Measurements from ENCODE around the gene PDGFRB. TPM values are rescaled to one million over a fixed set of nuclear protein-coding genes. Genes with fewer than 3 reads are reported as not detected.

The PDGFRB gene
- total and polyA plus RNA-seq, 9 of the 15 experiments (the other 6 are each of a cell fraction or from before 2014, with no cell fraction given): 0.01 to 1.5 (median 0.09) TPM; not detected in 3

DNA sequence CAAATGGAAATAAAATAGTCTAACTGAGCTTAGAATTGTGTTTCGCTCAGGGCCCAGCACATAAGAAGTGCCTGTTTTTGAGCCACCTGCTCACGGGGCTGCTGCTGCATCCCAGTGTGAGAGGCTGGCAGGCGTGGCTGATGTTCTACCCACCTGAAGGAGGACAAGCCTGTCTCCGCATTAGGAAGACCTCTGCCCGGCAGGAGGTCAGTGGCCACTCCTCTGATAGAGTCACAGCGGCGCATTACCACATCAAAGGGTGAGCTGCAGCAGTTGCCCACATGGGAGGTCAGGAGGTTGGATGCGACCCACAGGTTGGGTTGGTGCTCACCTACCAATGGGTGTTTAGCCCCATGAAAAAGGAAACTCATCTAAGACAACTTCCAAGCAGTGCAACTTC, 30.5 kb upstream of the PDGFRB start:
- ATAC-seq: no peak
- in situ Hi-C loops (cut with MboI): no loop called here

DNA sequence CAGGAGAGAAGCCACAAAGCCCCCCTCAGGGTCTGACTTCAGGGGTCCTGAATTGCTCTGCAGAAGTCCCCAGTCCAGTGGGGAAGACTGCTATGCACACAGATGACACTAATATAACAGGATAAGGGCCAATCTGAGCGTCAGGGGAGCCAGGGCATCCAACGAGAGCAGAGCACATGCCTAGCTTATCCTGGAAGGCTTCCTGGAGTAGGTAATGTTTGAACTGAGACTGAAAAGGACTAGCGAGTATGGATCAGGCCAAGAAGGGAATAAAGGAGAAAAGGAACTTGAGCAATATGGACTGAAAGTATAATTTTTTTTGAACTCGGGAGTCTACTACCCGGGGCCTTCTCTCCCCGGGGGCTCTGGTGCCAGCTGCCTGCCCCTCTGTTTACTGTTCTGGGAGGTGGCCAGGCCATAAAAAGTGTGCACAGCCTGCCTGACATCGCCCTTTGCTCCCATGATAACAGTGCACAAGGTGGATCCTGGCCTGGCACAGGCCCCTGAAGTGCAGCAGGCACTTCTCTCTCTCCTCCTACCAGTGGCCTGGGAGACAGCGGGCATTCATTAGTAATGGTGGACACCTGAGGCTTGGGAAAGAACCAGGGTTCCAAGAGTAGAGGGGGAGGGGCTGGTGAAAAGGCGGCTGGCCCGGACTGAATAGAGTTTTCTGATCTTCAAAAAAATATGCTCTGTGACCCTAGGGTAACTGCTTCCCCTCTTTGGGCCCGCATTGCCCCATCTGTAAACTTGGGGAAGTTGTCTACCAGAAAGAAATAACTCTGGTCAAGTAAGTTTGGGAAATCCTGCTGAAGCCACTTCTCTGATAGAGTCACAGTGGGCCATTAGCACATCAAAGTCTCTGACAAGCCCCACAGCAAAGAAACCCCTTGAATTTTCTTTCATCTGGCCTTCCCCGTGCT, 29.6 kb upstream of the PDGFRB start:
- DNase-seq (ENCODE audit: extremely low read depth in 1 of 4, low spot score in 3 of 4) (no peak), FAIRE-seq (no peak), ATAC-seq (no peak)
- Histone ChIP-seq H4K20me1 (replicated peaks; ENCODE audit: control insufficient read depth, insufficient read depth, low read length) (0 out of 2 replicates have a peak, but pooled peaks cover 3% of the 10 kb centered on the region), H3K27me3 (ENCODE audit: control insufficient read depth in 2 of 2, insufficient read depth in 2 of 2, low read length in 2 of 2) (peaks cover 20 to 79% of the 10 kb centered on the region in 2 experiments), H3K9me1 (ENCODE audit: control insufficient read depth, insufficient read depth, low read length) (no peaks in the 10 kb centered on the region), H3K9me3 (replicated peaks; ENCODE audit: control insufficient read depth, insufficient read depth, low read depth, low read length) (no peaks in the 10 kb centered on the region), H3K36me3 (ENCODE audit: control insufficient read depth, insufficient read depth, low read length) (no peaks in the 10 kb centered on the region), H3K9ac (ENCODE audit: insufficient read depth in 1 of 2, low read depth in 2 of 2, low read length in 2 of 2) (no peak overlapping the region), H3K4me3 (no peak overlapping the region), H2AFZ (ENCODE audit: low read depth, low read length) (no peak overlapping the region), H3K4me1 (replicated peaks in 1 of 2; ENCODE audit: control insufficient read depth in 2 of 2, insufficient read depth in 2 of 2, low read length in 2 of 2) (peaks cover 0 to 10% of the 10 kb centered on the region in 2 experiments; a peak in 2 of 5 replicates), H3K79me2 (ENCODE audit: control insufficient read depth, insufficient read depth, low read length) (no peaks in the 10 kb centered on the region), H3K4me2 (ENCODE audit: insufficient read depth, low read length) (no peak overlapping the region), H3K27ac (ENCODE audit: extremely low read depth, low read depth, low read length) (no peak overlapping the region)
- WGBS (ENCODE audit: insufficient coverage, low coverage, missing lambda C conversion rate): 9% methylated on average over 12 of the region's 12 CpGs
- in situ Hi-C loops (cut with MboI): no loop called here
- BruUV-seq (replicated peaks): no TSS peak
- intact Hi-C loops (cut with micrococcal nuclease): no loop called here
- TF ChIP-seq ZFP36 (IDR thresholded peaks at IDR 0.05; ENCODE audit: low read depth, low read length, partially characterized antibody) (peak; percentile 76), PCBP1 (IDR thresholded peaks at IDR 0.05; ENCODE audit: low read depth, low read length, poor library complexity, severe bottlenecking) (no peak), ZNF146 (CRISPR knock-in tag; IDR thresholded peaks at IDR 0.05; ENCODE audit: unreplicated experiment) (no peak), ZSCAN32 (CRISPR knock-in tag; IDR thresholded peaks at IDR 0.05) (no peak), CBFB (CRISPR knock-in tag; IDR thresholded peaks at IDR 0.05) (no peak), MEF2A (IDR thresholded peaks at IDR 0.05; ENCODE audit: control insufficient read depth, low read depth, low read length) (no peak)
- TF ChIP-seq, protein P1, sequence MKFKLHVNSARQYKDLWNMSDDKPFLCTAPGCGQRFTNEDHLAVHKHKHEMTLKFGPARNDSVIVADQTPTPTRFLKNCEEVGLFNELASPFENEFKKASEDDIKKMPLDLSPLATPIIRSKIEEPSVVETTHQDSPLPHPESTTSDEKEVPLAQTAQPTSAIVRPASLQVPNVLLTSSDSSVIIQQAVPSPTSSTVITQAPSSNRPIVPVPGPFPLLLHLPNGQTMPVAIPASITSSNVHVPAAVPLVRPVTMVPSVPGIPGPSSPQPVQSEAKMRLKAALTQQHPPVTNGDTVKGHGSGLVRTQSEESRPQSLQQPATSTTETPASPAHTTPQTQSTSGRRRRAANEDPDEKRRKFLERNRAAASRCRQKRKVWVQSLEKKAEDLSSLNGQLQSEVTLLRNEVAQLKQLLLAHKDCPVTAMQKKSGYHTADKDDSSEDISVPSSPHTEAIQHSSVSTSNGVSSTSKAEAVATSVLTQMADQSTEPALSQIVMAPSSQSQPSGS (CRISPR knock-in tag; IDR thresholded peaks at IDR 0.05): no peak
- TF ChIP-seq, protein P2, sequence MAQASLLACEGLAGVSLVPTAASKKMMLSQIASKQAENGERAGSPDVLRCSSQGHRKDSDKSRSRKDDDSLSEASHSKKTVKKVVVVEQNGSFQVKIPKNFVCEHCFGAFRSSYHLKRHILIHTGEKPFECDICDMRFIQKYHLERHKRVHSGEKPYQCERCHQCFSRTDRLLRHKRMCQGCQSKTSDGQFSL (CRISPR knock-in tag; IDR thresholded peaks at IDR 0.05): no peak
- TF ChIP-seq, protein P2 (tag; IDR thresholded peaks at IDR 0.05): no peak
- CTCF ChIA-PET (ENCODE audit: low intra/inter-chr PET ratio): no interaction called here
- POLR2A ChIA-PET: interaction anchor here (0.6 to 0.7 kb wide), 3 partner anchors 52 to 222 kb away, joined by 3 read pairs; no protein-coding TSS in a partner anchor

More for the DNA sequence above, 30.5 kb upstream of the PDGFRB start:
- Histone ChIP-seq H3K9me3 (replicated peaks; ENCODE audit: control insufficient read depth, insufficient read depth, low read depth, low read length) (no peaks in the 10 kb centered on the region), H3K4me2 (ENCODE audit: insufficient read depth, low read length) (no peak overlapping the region), H3K9me1 (ENCODE audit: control insufficient read depth, insufficient read depth, low read length) (no peaks in the 10 kb centered on the region), H3K9ac (ENCODE audit: insufficient read depth in 1 of 2, low read depth in 2 of 2, low read length in 2 of 2) (no peak overlapping the region), H3K4me3 (no peak overlapping the region), H3K79me2 (ENCODE audit: control insufficient read depth, insufficient read depth, low read length) (no peaks in the 10 kb centered on the region), H3K27me3 (ENCODE audit: control insufficient read depth in 2 of 2, insufficient read depth in 2 of 2, low read length in 2 of 2) (peaks cover 29 to 83% of the 10 kb centered on the region in 2 experiments), H3K27ac (ENCODE audit: extremely low read depth, low read depth, low read length) (no peak overlapping the region), H3K36me3 (ENCODE audit: control insufficient read depth, insufficient read depth, low read length) (no peaks in the 10 kb centered on the region), H2AFZ (ENCODE audit: low read depth, low read length) (no peak overlapping the region), H3K4me1 (replicated peaks in 1 of 2; ENCODE audit: control insufficient read depth in 2 of 2, insufficient read depth in 2 of 2, low read length in 2 of 2) (peaks cover 0 to 11% of the 10 kb centered on the region in 2 experiments; a peak in 1 of 5 replicates), H4K20me1 (replicated peaks; ENCODE audit: control insufficient read depth, insufficient read depth, low read length) (0 out of 2 replicates have a peak, but pooled peaks cover 7% of the 10 kb centered on the region)
- no TSS peak for BruUV-seq (replicated peaks)
- DNase-seq (ENCODE audit: extremely low read depth in 1 of 4, low spot score in 3 of 4) (no peak), FAIRE-seq (no peak)
- TF ChIP-seq TEAD1 (CRISPR knock-in tag; IDR thresholded peaks at IDR 0.05) (no peak), SMARCA5 (IDR thresholded peaks at IDR 0.05) (no peak), ZNF778 (CRISPR knock-in tag; IDR thresholded peaks at IDR 0.05) (no peak)
- 10% methylated on average over 8 of the region's 8 CpGs for WGBS (ENCODE audit: insufficient coverage, low coverage, missing lambda C conversion rate)
- intact Hi-C loops (cut with micrococcal nuclease): no loop called here
- ChIA-PET POLR2A (interaction anchor here (0.6 kb wide), 2 partner anchors 52 to 87 kb away, joined by 3 read pairs; no protein-coding TSS in a partner anchor), CTCF (ENCODE audit: low intra/inter-chr PET ratio) (no interaction called here)
